K562 (cell line): Measurements from ENCODE around the gene FBLN2. TPM values are rescaled to one million over a fixed set of nuclear protein-coding genes. Genes with fewer than 3 reads are reported as not detected.

Source experiments
- CBFA2T3 ChIP-seq: fragments of 450-650 bp; IDR thresholded peaks from 2 replicates; pipeline ENCODE4 v1.6.1; 2017
- CTBP1 ChIP-seq: fragments of 450-650 bp; IDR thresholded peaks from 2 replicates; pipeline ENCODE4 v1.6.1; 2016; ENCODE audit warnings: borderline replicate concordance
- EGR1 ChIP-seq: fragments of 450-650 bp; conservative IDR thresholded peaks from 2 replicates; pipeline ENCODE4 v1.6.1; 2017; ENCODE audit warnings: mild to moderate bottlenecking
- L3MBTL2 ChIP-seq: fragments of 450-650 bp; IDR thresholded peaks from 2 replicates; pipeline ENCODE4 v1.6.1; 2016; ENCODE audit warnings: mild to moderate bottlenecking, moderate library complexity
- MAX ChIP-seq: sonication (generic); formaldehyde crosslinking; IDR thresholded peaks from 2 replicates; pipeline ENCODE4 v1.9.0; 2022; ENCODE audit warnings: mild to moderate bottlenecking, missing genetic modification reagents
- NFE2 ChIP-seq: IDR thresholded peaks from 2 replicates; pipeline ENCODE4 v1.6.1; 2014; ENCODE audit warnings: antibody characterized with exemption, low read depth
- NR2C1 ChIP-seq, 2 experiments: fragments of 450-650 bp; IDR thresholded peaks; 2 replicates each; pipeline ENCODE4 v1.6.1; 2017; ENCODE audit warnings: mild to moderate bottlenecking in 2 of 2, antibody characterized with exemption in 1 of 2, inconsistent platforms in 1 of 2, missing compliant biosample characterization in 1 of 2, missing genetic modification characterization in 1 of 2
- ZMIZ1 ChIP-seq, 2 experiments: fragments of 150-350 bp in 1 of 2; IDR thresholded peaks; 2 replicates each; pipeline ENCODE4 v1.6.1; 2012 to 2016; ENCODE audit warnings: low read depth in 2 of 2, low read length in 2 of 2, mild to moderate bottlenecking in 1 of 2, moderate library complexity in 1 of 2
- ZNF444 ChIP-seq: fragments of 250-450 bp; sonication (Bioruptor Pico); IDR thresholded peaks from 2 replicates; pipeline ENCODE4 v1.4.0; 2020; ENCODE audit warnings: mild to moderate bottlenecking, moderate library complexity
- polyA plus RNA-seq, 8 experiments: library from polyadenylated mRNA; depleted of rRNA in 4 of 8; stranded (reverse) in 5 of 8; unstranded in 3 of 8; fragments of >200 nt; fragmentation: Nextera tagmentation in 2 of 8; fragmentation: Illumina TruSeq in 1 of 8; extraction: Ambion mirVana in 2 of 8; extraction: Trizol in 1 of 8; gene quantifications; 2 replicates each; pipeline versions ENCODE4 v1.2.1 to v1.2.3, GENCODE V29; 2011 to 2014; ENCODE audit warnings: inconsistent platforms in 1 of 8, missing spikeins in 1 of 8
- total RNA-seq, 7 experiments: library from RNA; depleted of rRNA in 6 of 7; stranded (reverse); fragments of >200 nt in 6 of 7; fragmentation: Illumina TruSeq in 2 of 7; extraction: Trizol in 2 of 7; gene quantifications; 2 replicates each; pipeline versions ENCODE4 v1.2.1 to v1.2.3, GENCODE V29; 2011 to 2021; ENCODE audit warnings: low replicate concordance in 1 of 7
- TF ChIP-seq, protein P1 (sequence below): fragments of 200-600 bp; sonication (generic); IDR thresholded peaks from one replicate; pipeline ENCODE4 v1.6.1; 2012; ENCODE audit warnings: mild to moderate bottlenecking, low read depth, low read length, inconsistent platforms
- TF ChIP-seq, protein P2 (sequence below), 2 experiments: IDR thresholded peaks; 2 replicates each; pipeline ENCODE4 v1.6.1; 2011; ENCODE audit warnings: borderline replicate concordance in 1 of 2, control low read depth in 1 of 2, low read depth in 1 of 2, low read length in 1 of 2, mild to moderate bottlenecking in 1 of 2, mixed read lengths in 1 of 2, moderate library complexity in 1 of 2; ENCODE audit not compliant: insufficient read depth in 1 of 2, insufficient read length in 1 of 2, poor library complexity in 1 of 2, severe bottlenecking in 1 of 2; ENCODE audit errors: extremely low read depth in 1 of 2

Gene FBLN2
- total and polyA plus RNA-seq, 9 of the 15 experiments (the other 6 are each of a cell fraction or from before 2014, with no cell fraction given) = 0.03 to 0.10 (median 0.04) TPM; not detected in 6

- TF ChIP-seq, protein P1, sequence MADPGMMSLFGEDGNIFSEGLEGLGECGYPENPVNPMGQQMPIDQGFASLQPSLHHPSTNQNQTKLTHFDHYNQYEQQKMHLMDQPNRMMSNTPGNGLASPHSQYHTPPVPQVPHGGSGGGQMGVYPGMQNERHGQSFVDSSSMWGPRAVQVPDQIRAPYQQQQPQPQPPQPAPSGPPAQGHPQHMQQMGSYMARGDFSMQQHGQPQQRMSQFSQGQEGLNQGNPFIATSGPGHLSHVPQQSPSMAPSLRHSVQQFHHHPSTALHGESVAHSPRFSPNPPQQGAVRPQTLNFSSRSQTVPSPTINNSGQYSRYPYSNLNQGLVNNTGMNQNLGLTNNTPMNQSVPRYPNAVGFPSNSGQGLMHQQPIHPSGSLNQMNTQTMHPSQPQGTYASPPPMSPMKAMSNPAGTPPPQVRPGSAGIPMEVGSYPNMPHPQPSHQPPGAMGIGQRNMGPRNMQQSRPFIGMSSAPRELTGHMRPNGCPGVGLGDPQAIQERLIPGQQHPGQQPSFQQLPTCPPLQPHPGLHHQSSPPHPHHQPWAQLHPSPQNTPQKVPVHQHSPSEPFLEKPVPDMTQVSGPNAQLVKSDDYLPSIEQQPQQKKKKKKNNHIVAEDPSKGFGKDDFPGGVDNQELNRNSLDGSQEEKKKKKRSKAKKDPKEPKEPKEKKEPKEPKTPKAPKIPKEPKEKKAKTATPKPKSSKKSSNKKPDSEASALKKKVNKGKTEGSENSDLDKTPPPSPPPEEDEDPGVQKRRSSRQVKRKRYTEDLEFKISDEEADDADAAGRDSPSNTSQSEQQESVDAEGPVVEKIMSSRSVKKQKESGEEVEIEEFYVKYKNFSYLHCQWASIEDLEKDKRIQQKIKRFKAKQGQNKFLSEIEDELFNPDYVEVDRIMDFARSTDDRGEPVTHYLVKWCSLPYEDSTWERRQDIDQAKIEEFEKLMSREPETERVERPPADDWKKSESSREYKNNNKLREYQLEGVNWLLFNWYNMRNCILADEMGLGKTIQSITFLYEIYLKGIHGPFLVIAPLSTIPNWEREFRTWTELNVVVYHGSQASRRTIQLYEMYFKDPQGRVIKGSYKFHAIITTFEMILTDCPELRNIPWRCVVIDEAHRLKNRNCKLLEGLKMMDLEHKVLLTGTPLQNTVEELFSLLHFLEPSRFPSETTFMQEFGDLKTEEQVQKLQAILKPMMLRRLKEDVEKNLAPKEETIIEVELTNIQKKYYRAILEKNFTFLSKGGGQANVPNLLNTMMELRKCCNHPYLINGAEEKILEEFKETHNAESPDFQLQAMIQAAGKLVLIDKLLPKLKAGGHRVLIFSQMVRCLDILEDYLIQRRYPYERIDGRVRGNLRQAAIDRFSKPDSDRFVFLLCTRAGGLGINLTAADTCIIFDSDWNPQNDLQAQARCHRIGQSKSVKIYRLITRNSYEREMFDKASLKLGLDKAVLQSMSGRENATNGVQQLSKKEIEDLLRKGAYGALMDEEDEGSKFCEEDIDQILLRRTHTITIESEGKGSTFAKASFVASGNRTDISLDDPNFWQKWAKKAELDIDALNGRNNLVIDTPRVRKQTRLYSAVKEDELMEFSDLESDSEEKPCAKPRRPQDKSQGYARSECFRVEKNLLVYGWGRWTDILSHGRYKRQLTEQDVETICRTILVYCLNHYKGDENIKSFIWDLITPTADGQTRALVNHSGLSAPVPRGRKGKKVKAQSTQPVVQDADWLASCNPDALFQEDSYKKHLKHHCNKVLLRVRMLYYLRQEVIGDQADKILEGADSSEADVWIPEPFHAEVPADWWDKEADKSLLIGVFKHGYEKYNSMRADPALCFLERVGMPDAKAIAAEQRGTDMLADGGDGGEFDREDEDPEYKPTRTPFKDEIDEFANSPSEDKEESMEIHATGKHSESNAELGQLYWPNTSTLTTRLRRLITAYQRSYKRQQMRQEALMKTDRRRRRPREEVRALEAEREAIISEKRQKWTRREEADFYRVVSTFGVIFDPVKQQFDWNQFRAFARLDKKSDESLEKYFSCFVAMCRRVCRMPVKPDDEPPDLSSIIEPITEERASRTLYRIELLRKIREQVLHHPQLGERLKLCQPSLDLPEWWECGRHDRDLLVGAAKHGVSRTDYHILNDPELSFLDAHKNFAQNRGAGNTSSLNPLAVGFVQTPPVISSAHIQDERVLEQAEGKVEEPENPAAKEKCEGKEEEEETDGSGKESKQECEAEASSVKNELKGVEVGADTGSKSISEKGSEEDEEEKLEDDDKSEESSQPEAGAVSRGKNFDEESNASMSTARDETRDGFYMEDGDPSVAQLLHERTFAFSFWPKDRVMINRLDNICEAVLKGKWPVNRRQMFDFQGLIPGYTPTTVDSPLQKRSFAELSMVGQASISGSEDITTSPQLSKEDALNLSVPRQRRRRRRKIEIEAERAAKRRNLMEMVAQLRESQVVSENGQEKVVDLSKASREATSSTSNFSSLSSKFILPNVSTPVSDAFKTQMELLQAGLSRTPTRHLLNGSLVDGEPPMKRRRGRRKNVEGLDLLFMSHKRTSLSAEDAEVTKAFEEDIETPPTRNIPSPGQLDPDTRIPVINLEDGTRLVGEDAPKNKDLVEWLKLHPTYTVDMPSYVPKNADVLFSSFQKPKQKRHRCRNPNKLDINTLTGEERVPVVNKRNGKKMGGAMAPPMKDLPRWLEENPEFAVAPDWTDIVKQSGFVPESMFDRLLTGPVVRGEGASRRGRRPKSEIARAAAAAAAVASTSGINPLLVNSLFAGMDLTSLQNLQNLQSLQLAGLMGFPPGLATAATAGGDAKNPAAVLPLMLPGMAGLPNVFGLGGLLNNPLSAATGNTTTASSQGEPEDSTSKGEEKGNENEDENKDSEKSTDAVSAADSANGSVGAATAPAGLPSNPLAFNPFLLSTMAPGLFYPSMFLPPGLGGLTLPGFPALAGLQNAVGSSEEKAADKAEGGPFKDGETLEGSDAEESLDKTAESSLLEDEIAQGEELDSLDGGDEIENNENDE = no peak
- TF ChIP-seq NFE2 = peak; percentile 26; the same call in 1 of the 2 replicates
- no peak for TF ChIP-seq ZMIZ1 (IDR thresholded peaks at IDR 0.05; ENCODE audit: low read depth in 2 of 2, low read length in 2 of 2)
- no peak for TF ChIP-seq NR2C1 (IDR thresholded peaks at IDR 0.05)
- no peak for TF ChIP-seq NR2C1 (tag; IDR thresholded peaks at IDR 0.05)
- TF ChIP-seq CTBP1 = 0 out of 2 replicates have a peak, but pooled peaks have one; percentile 10
- 0 out of 2 replicates have a peak, but pooled peaks have one; percentile 15 for TF ChIP-seq CBFA2T3
- TF ChIP-seq MAX = peak; percentile 78
- peak; percentile 89 for TF ChIP-seq EGR1
- TF ChIP-seq ZNF444 (CRISPR knock-in tag) = no peak
- TF ChIP-seq, protein P2, sequence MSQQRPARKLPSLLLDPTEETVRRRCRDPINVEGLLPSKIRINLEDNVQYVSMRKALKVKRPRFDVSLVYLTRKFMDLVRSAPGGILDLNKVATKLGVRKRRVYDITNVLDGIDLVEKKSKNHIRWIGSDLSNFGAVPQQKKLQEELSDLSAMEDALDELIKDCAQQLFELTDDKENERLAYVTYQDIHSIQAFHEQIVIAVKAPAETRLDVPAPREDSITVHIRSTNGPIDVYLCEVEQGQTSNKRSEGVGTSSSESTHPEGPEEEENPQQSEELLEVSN (IDR thresholded peaks at IDR 0.05; ENCODE audit: borderline replicate concordance in 1 of 2, extremely low read depth in 1 of 2, insufficient read depth in 1 of 2, insufficient read length in 1 of 2, low read depth in 1 of 2, low read length in 1 of 2, poor library complexity in 1 of 2, severe bottlenecking in 1 of 2) = peak in 1 of 2 experiments; percentile 53
- 0 out of 2 replicates have a peak, but pooled peaks have one; percentile 22 for TF ChIP-seq L3MBTL2
- TF ChIP-seq, all 486 proteins: peak for 7
Observed at GRCh38 chr3:13539671-13540070, 9.3 kb upstream of the FBLN2 start (continued).
